Activated CD4-positive, alpha-beta T cell treated with anti-CD3 and anti-CD28 coated beads for 24 hours (primary cell): ENCODE data around the gene NNT.
"Not testable (repeated sequence)": the region's sequence is repeated elsewhere in the genome, so short reads cannot be mapped to it uniquely, and the experiment has no call there.

ENCODE experiments used
- DNase-seq, 2 donors: peaks; one replicate each; pipeline ENCODE4 v3.0.0-alpha.2; 2020; ENCODE audit warnings: low read depth in 2 of 2

The NNT gene

GRCh38 chr5:43602461-43603343 lies at the start of gene NNT:
NNT (plus strand) TSS chr5:43603180; CDS start chr5:43609196, 6,016 bp downstream.
- DNase-seq = peak; percentile 55 to 67

- no peak for DNase-seq
Observed at GRCh38 chr5:43553381-43553780, 49.6 kb upstream of the NNT start.

GRCh38 chr5:43554497-43554896 lies 48.5 kb upstream of the NNT start:
- DNase-seq = no peak

- DNase-seq = peak; percentile 31 to 43
Observed at GRCh38 chr5:43555895-43556606, 46.9 kb upstream of the NNT start.

GRCh38 chr5:43556607-43556856 lies 46.4 kb upstream of the NNT start:
- DNase-seq = not testable (repeated sequence)

GRCh38 chr5:43556857-43557542 lies 46.0 kb upstream of the NNT start, which contains the start of gene PAIP1:
PAIP1 (minus strand) TSS chr5:43557077; CDS start chr5:43556846, 231 bp downstream.
- peak; percentile 67 to 68 for DNase-seq

GRCh38 chr5:43560128-43560527 lies 42.9 kb upstream of the NNT start:
- DNase-seq = no peak

GRCh38 chr5:43561356-43561755 lies 41.6 kb upstream of the NNT start:
- DNase-seq = no peak

- DNase-seq = no peak
Observed at GRCh38 chr5:43563321-43563720, 39.7 kb upstream of the NNT start.

- DNase-seq = no peak
Observed at GRCh38 chr5:43564289-43564850, 38.6 kb upstream of the NNT start.

- no peak for DNase-seq
Observed at GRCh38 chr5:43565043-43565442, 37.9 kb upstream of the NNT start.

GRCh38 chr5:43567967-43568366 lies 35.0 kb upstream of the NNT start:
- no peak for DNase-seq

GRCh38 chr5:43569236-43569746 lies 33.7 kb upstream of the NNT start:
- DNase-seq = no peak

GRCh38 chr5:43570450-43571158 lies 32.4 kb upstream of the NNT start:
- DNase-seq = no peak

GRCh38 chr5:43571237-43571636 lies 31.7 kb upstream of the NNT start:
- no peak for DNase-seq

GRCh38 chr5:43572357-43572756 lies 30.6 kb upstream of the NNT start:
- no peak for DNase-seq

- DNase-seq = no peak
Observed at GRCh38 chr5:43573058-43573457, 29.9 kb upstream of the NNT start.

- DNase-seq = not testable (repeated sequence)
Observed at GRCh38 chr5:43580402-43581210, 22.4 kb upstream of the NNT start.

- DNase-seq = no peak
Observed at GRCh38 chr5:43581398-43581797, 21.6 kb upstream of the NNT start.
